Left lung (tissue), 10 donors: ENCODE data around the gene ABLIM2. TPM values are rescaled to one million over a fixed set of nuclear protein-coding genes. Genes with fewer than 3 reads are reported as not detected.
A peak's percentile ranks its signal among the peaks of the same experiment; 100 is the strongest.

Experiments
- ATAC-seq: fragments of 200-7000 bp; cut with Tn5 transposase; one replicate; pipeline ENCODE4 v1.9.1; 2020; ENCODE audit warnings: moderate library complexity
- DNase-seq, 4 donors: peaks; one replicate each; pipeline ENCODE4 v3.0.0-alpha.2; 2013 to 2020
- H3K27ac ChIP-seq, 2 donors: fragments of 200-600 bp; sonication (generic) in 1 of 2; one replicate each; pipeline versions ENCODE4 v1.5.0 to v1.8.0; 2020 to 2021
- H3K27me3 ChIP-seq, 2 donors: fragments of 200-600 bp; sonication (generic) in 1 of 2; one replicate each; pipeline versions ENCODE4 v1.5.0 to v1.8.0; 2020 to 2021
- H3K36me3 ChIP-seq, 2 donors: fragments of 200-600 bp; sonication (generic) in 1 of 2; one replicate each; pipeline versions ENCODE4 v1.5.0 to v1.8.0; 2020 to 2021
- H3K4me1 ChIP-seq, 2 donors: fragments of 200-600 bp; one replicate each; pipeline ENCODE4 v1.8.0; 2021
- H3K4me3 ChIP-seq, 2 donors: fragments of 200-600 bp; sonication (generic) in 1 of 2; one replicate each; pipeline versions ENCODE4 v1.5.0 to v1.8.0; 2020 to 2021; ENCODE audit warnings: mild to moderate bottlenecking in 1 of 2
- H3K9me3 ChIP-seq, 2 donors: fragments of 200-600 bp; sonication (generic) in 1 of 2; one replicate each; pipeline versions ENCODE4 v1.5.0 to v1.8.0; 2020 to 2021
- CTCF ChIP-seq, 2 donors: fragments of 200-600 bp; sonication (generic) in 1 of 2; IDR thresholded peaks; one replicate each; pipeline versions ENCODE4 v1.5.0 to v1.8.0; 2021; ENCODE audit warnings: antibody characterized with exemption in 2 of 2
- intact Hi-C, 2 donors: fragments of 100-400 bp; cut with DNase I; formaldehyde crosslinking; loops; one replicate each; pipeline versions ENCODE4 v1.11.2 to v1.14.2; 2022
- polyA plus RNA-seq, 6 donors: library from polyadenylated mRNA; unstranded; fragments of 120-200 nt; gene quantifications; one replicate each; pipeline ENCODE4 v1.2.1, GENCODE V29; 2013; ENCODE audit not compliant: insufficient read length in 6 of 6
- total RNA-seq, 2 donors: library from RNA; stranded (reverse); fragmentation: NEBNext Ultra II Directional; extraction: Animal tissue kit (Norgen Biotek cat#: 25700); gene quantifications; one replicate each; pipeline ENCODE4 v1.2.1, GENCODE V29; 2021
- donor health status: DM: no; HTN: yes; CAD: no.
- donor health status: DM: no; HTN: no; CAD: no.

Gene ABLIM2
- total and polyA plus RNA-seq, 8 donors: 5.7 to 10.2 (median 7.0) TPM

GRCh38 chr4:8113611-8114377 lies 44.8 kb downstream of the ABLIM2 start:
- no peak overlapping the region for H3K4me3 ChIP-seq
- no peaks in the 10 kb centered on the region for H3K4me1 ChIP-seq
- no peak for ATAC-seq
- no peak for TF ChIP-seq CTCF (IDR thresholded peaks at IDR 0.05)
- H3K9me3 ChIP-seq: no peaks in the 10 kb centered on the region
- peaks cover 0 to 13% of the 10 kb centered on the region in 2 donors for H3K27me3 ChIP-seq
- intact Hi-C loops: no loop called here
- no peak overlapping the region for H3K27ac ChIP-seq
- peak in 1 of 4 donors; percentile 59 for DNase-seq
- no peaks in the 10 kb centered on the region for H3K36me3 ChIP-seq

DNA sequence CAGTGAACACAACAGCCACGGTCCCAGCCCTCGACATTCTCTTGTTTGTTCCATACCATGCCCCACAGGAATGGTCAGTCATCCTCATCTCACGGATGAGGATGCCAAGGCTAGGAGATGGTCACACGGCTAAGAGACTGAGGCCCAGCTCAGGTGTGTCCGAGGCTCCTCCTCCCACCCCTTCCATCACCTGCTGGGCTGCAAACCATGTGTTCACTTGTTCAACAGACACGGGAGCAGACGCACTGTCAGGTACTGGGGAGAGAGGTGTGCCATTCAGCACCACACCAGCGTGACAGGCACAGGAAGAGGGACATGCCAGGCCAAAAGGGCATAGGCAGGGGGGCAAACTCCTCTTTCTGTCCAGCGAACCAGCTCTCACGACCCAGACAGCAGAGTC lies 45.9 kb downstream of the ABLIM2 start:
- TF ChIP-seq CTCF (IDR thresholded peaks at IDR 0.05): no peak
- intact Hi-C loops: no loop called here
- Histone ChIP-seq H3K27ac (no peak overlapping the region), H3K4me1 (no peaks in the 10 kb centered on the region), H3K27me3 (peaks cover 0 to 13% of the 10 kb centered on the region in 2 donors), H3K9me3 (no peaks in the 10 kb centered on the region), H3K36me3 (no peaks in the 10 kb centered on the region), H3K4me3 (no peak overlapping the region)
- ATAC-seq: no peak
- peak in 1 of 4 donors; percentile 31 for DNase-seq

DNA sequence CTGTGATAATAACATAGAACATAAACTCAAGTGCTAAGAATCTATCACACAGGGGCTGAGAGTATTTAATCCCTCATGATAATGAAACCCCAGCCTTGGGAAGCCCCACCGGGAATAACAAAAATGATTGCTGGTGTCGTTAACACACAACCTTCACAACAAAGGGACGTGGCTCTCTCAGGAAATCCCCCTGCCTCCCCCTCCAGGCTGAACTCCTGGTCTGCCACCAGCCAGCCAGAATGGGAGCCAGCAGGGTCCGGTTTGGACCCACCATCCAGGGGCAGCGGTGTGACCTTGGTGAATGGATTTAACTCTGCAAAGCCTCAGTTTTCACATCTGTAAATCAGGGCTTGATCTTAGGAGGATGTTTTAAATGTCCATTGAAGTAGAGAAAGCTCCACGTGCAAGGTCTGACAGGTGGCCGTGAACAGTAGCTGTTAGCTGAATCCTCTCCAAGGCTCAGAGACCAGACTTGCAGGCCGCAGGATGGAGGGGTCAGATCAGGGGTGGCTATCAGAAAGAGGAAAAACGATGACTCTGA lies 46.5 kb downstream of the ABLIM2 start:
- Histone ChIP-seq H3K36me3 (no peaks in the 10 kb centered on the region), H3K9me3 (no peaks in the 10 kb centered on the region), H3K27ac (no peak overlapping the region), H3K4me3 (no peak overlapping the region), H3K4me1 (no peaks in the 10 kb centered on the region), H3K27me3 (peaks cover 0 to 13% of the 10 kb centered on the region in 2 donors)
- intact Hi-C loops: no loop called here
- DNase-seq (peak in 1 of 4 donors; percentile 13), ATAC-seq (no peak)
- TF ChIP-seq CTCF (IDR thresholded peaks at IDR 0.05): no peak

DNA sequence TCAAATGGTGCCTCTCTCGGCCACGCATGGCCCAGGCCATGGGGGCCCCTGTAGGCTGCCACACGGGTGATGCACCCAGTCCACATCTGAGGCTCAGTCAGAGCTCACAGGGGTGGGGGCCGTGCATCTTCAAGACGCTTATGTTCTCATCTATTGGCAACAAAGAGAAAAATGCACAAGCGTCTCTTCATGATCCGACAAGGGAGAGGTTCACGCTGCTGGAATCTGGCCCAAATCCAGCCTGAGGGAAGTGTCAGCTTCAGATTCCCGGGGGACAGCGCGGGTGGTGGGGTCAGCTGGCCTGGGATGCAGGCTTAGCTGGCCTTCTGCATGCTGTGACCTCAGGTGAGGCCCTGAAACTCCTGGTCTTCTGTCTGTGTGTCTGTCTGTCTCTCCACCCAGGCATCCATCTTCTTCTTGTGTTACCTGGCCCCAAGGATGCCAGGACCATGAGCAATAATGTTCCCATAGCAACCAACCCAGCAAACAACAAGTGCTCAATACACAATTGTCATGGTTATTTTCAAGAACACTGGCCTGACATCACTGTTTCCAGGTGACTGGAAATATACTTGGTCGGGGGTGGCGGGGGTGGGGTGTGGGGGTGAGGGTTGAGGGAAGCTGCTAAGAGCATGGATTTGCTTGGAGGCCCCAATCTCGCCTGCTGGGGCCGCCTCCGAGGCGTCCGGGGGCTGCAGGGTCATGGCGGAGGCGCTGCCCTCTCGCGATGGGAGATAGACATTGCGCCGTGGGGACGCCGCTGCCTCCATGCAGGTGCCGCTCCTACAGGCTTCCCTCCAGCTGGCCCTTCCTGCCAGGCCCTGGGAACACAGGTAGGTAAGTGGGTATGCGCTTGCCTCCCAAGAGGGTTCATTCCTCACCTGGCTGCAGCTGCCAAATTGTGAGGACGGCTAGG lies 48.3 kb downstream of the ABLIM2 start:
- DNase-seq: peak in 1 of 4 donors; percentile 72

More for the DNA sequence above, 48.3 kb downstream of the ABLIM2 start:
- H3K9me3 ChIP-seq: no peaks in the 10 kb centered on the region
- H3K36me3 ChIP-seq: no peaks in the 10 kb centered on the region
- peak; percentile 36 for ATAC-seq
- TF ChIP-seq CTCF (IDR thresholded peaks at IDR 0.05): no peak
- H3K27me3 ChIP-seq: peaks cover 0 to 13% of the 10 kb centered on the region in 2 donors
- H3K4me3 ChIP-seq: no peak overlapping the region
- H3K27ac ChIP-seq: no peak overlapping the region
- intact Hi-C loops: no loop called here
- H3K4me1 ChIP-seq: no peaks in the 10 kb centered on the region
